K562 (cell line): ENCODE measurements around the gene PRR35. TPM values are rescaled to one million over a fixed set of nuclear protein-coding genes. Genes with fewer than 3 reads are reported as not detected.
A peak's percentile ranks its signal among the peaks of the same experiment; 100 is the strongest.

Experiments
- AFF4 ChIP-seq: sonication (generic); formaldehyde crosslinking; IDR thresholded peaks from 2 replicates; pipeline ENCODE4 v1.8.0; 2023; ENCODE audit warnings: mild to moderate bottlenecking, missing genetic modification reagents
- ARHGAP35 ChIP-seq: fragments of 450-650 bp; IDR thresholded peaks from 2 replicates; pipeline ENCODE4 v1.6.1; 2018; ENCODE audit not compliant: partially characterized antibody
- BHLHE40 ChIP-seq: IDR thresholded peaks from 2 replicates; pipeline ENCODE4 v1.6.1; 2011; ENCODE audit warnings: low read length, improper control_type of control experiment
- BMI1 ChIP-seq: fragments of 150-350 bp; IDR thresholded peaks from 2 replicates; pipeline ENCODE4 v1.6.1; 2014; ENCODE audit warnings: low read length
- MTA3 ChIP-seq: fragments of 450-650 bp; formaldehyde crosslinking; IDR thresholded peaks from 2 replicates; pipeline ENCODE4 v1.6.1; 2017; ENCODE audit warnings: mild to moderate bottlenecking, borderline replicate concordance
- NELFE ChIP-seq: IDR thresholded peaks from 2 replicates; pipeline ENCODE4 v1.6.1; 2011; ENCODE audit warnings: mild to moderate bottlenecking; ENCODE audit not compliant: insufficient read depth, insufficient read length
- OTX1 ChIP-seq: fragments of 450-650 bp; formaldehyde crosslinking; IDR thresholded peaks from 2 replicates; pipeline ENCODE4 v1.4.0; 2022; ENCODE audit warnings: mild to moderate bottlenecking
- PPARD ChIP-seq: fragments of 250-450 bp; sonication (Bioruptor Pico); IDR thresholded peaks from 2 replicates; pipeline ENCODE4 v1.8.0; 2022; ENCODE audit warnings: inconsistent platforms, mild to moderate bottlenecking, moderate library complexity
- PTTG1 ChIP-seq: fragments of 450-650 bp; IDR thresholded peaks from 2 replicates; pipeline ENCODE4 v1.6.1; 2016; ENCODE audit warnings: low read depth, mild to moderate bottlenecking, missing genetic modification characterization, missing compliant biosample characterization
- RBM39 ChIP-seq: fragments of 200-400 bp; formaldehyde crosslinking; optimal IDR thresholded peaks from 2 replicates; pipeline ENCODE3; 2018; ENCODE audit warnings: low read depth, low read length
- RNF2 ChIP-seq: sonication (generic); IDR thresholded peaks from 2 replicates; pipeline ENCODE4 v1.6.1; 2016
- ZFP30 ChIP-seq: fragments of 250-450 bp; sonication (Bioruptor Pico); IDR thresholded peaks from 2 replicates; pipeline ENCODE4 v1.8.0; 2022; ENCODE audit warnings: moderate library complexity, mild to moderate bottlenecking, inconsistent platforms, borderline replicate concordance
- ZNF143 ChIP-seq: sonication (generic); formaldehyde crosslinking; IDR thresholded peaks from 2 replicates; pipeline ENCODE4 v1.9.0; 2022; ENCODE audit warnings: mild to moderate bottlenecking, missing genetic modification reagents
- ZNF76 ChIP-seq: fragments of 250-450 bp; sonication (Bioruptor Pico); IDR thresholded peaks from 2 replicates; pipeline ENCODE4 v1.4.0; 2020; ENCODE audit warnings: mild to moderate bottlenecking, moderate library complexity, borderline replicate concordance
- polyA plus RNA-seq, 8 experiments: library from polyadenylated mRNA; depleted of rRNA in 4 of 8; stranded (reverse) in 5 of 8; unstranded in 3 of 8; fragments of >200 nt; fragmentation: Nextera tagmentation in 2 of 8; fragmentation: Illumina TruSeq in 1 of 8; extraction: Ambion mirVana in 2 of 8; extraction: Trizol in 1 of 8; gene quantifications; 2 replicates each; pipeline versions ENCODE4 v1.2.1 to v1.2.3, GENCODE V29; 2011 to 2014; ENCODE audit warnings: inconsistent platforms in 1 of 8, missing spikeins in 1 of 8
- total RNA-seq, 7 experiments: library from RNA; depleted of rRNA in 6 of 7; stranded (reverse); fragments of >200 nt in 6 of 7; fragmentation: Illumina TruSeq in 2 of 7; extraction: Trizol in 2 of 7; gene quantifications; 2 replicates each; pipeline versions ENCODE4 v1.2.1 to v1.2.3, GENCODE V29; 2011 to 2021; ENCODE audit warnings: low replicate concordance in 1 of 7
- TF ChIP-seq, protein P1 (sequence below): sonication (generic); formaldehyde crosslinking; IDR thresholded peaks from 2 replicates; pipeline ENCODE4 v1.8.1; 2023; ENCODE audit warnings: mild to moderate bottlenecking, missing genetic modification reagents
- TF ChIP-seq, protein P2 (sequence below): fragments of 450-650 bp; formaldehyde crosslinking; IDR thresholded peaks from 2 replicates; pipeline ENCODE4 v1.4.0; 2020; ENCODE audit warnings: mild to moderate bottlenecking, moderate library complexity
- TF ChIP-seq, protein P3 (sequence below): fragments of 250-450 bp; sonication (Bioruptor Pico); IDR thresholded peaks from 2 replicates; pipeline ENCODE4 v1.8.0; 2021; ENCODE audit warnings: borderline replicate concordance, mild to moderate bottlenecking, moderate library complexity; ENCODE audit not compliant: poor library complexity, severe bottlenecking

PRR35 gene
- total and polyA plus RNA-seq, 9 of the 15 experiments (the other 6 are each of a cell fraction or from before 2014, with no cell fraction given): 0.17 to 0.45 (median 0.21) TPM; not detected in 5

DNA sequence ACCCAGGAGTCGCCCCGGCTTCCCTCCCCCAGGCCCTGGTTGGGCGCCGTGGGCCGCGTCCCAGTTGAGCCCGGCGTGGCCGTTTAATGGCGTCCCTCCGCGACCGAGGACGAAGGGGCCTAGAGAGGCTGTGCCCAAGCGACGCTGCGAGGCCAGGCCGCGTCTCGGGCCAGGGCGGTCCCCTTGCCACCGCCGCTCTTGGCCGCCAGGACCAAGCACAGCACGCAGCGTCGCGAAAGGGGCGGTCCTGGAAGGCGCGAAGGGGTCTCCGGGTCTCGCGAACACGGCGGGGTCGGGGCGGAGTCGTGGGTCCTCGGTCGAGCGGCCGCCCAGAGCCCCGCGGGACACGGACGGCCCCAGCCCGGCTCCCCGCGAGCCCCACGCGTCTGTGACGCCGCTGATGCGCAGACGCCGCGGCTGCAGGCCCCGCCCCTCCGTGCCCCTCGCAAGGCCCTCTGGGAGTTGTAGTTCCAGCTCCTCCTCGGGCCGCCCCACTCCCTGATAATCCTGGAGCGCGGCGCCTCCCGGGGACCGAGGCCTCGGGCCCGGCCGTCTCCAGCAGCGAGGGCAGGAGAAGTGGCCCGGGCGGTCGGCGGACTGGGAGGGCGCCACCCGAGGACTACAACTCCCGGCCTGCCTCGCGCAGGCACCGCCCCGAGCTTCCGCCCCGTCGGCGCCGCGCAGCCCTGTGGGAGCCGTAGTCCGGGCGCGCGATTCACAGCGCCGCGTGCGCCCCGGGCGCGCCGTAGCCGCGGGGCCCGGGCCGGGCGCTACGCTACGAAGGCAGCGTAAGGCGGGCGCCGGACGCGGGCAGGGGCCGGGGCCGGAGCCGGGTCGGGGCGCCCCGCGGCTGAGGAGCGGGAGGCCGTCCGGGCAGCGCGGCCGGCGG, 32.9 kb upstream of the PRR35 start, which contains the start of gene CAPN15 (continued):
- TF ChIP-seq AFF4 (CRISPR knock-in tag) (no peak; the same call in 1 of the 2 replicates), PPARD (CRISPR knock-in tag) (no peak), BMI1 (no peak), RBM39 (no peak), MTA3 (peak; percentile 91), RNF2 (peak; percentile 33), ZNF76 (CRISPR knock-in tag) (peak; percentile 95; the same call in 1 of the 2 replicates), OTX1 (no peak), ARHGAP35 (no peak), NELFE (no peak), ZFP30 (CRISPR knock-in tag) (no peak), PTTG1 (tag) (no peak), BHLHE40 (no peak), ZNF143 (CRISPR knock-in tag) (peak; percentile 92)
- TF ChIP-seq, protein P1, sequence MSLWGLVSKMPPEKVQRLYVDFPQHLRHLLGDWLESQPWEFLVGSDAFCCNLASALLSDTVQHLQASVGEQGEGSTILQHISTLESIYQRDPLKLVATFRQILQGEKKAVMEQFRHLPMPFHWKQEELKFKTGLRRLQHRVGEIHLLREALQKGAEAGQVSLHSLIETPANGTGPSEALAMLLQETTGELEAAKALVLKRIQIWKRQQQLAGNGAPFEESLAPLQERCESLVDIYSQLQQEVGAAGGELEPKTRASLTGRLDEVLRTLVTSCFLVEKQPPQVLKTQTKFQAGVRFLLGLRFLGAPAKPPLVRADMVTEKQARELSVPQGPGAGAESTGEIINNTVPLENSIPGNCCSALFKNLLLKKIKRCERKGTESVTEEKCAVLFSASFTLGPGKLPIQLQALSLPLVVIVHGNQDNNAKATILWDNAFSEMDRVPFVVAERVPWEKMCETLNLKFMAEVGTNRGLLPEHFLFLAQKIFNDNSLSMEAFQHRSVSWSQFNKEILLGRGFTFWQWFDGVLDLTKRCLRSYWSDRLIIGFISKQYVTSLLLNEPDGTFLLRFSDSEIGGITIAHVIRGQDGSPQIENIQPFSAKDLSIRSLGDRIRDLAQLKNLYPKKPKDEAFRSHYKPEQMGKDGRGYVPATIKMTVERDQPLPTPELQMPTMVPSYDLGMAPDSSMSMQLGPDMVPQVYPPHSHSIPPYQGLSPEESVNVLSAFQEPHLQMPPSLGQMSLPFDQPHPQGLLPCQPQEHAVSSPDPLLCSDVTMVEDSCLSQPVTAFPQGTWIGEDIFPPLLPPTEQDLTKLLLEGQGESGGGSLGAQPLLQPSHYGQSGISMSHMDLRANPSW (CRISPR knock-in tag): no peak
- TF ChIP-seq, protein P2, sequence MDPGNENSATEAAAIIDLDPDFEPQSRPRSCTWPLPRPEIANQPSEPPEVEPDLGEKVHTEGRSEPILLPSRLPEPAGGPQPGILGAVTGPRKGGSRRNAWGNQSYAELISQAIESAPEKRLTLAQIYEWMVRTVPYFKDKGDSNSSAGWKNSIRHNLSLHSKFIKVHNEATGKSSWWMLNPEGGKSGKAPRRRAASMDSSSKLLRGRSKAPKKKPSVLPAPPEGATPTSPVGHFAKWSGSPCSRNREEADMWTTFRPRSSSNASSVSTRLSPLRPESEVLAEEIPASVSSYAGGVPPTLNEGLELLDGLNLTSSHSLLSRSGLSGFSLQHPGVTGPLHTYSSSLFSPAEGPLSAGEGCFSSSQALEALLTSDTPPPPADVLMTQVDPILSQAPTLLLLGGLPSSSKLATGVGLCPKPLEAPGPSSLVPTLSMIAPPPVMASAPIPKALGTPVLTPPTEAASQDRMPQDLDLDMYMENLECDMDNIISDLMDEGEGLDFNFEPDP (CRISPR knock-in tag): no peak
- TF ChIP-seq, protein P3, sequence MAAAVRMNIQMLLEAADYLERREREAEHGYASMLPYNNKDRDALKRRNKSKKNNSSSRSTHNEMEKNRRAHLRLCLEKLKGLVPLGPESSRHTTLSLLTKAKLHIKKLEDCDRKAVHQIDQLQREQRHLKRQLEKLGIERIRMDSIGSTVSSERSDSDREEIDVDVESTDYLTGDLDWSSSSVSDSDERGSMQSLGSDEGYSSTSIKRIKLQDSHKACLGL: no peak
